Glutamatergic neuron (in vitro differentiated cells): ENCODE data around the gene SH3PXD2B. TPM values are rescaled to one million over a fixed set of nuclear protein-coding genes. Genes with fewer than 3 reads are reported as not detected.

Experiments used
- DNase-seq: peaks from one replicate; pipeline ENCODE4 v3.0.0; 2022
- H3K27ac Mint-ChIP-seq: one replicate; pipeline ENCODE4 v1.8.0; 2020; ENCODE audit warnings: mild to moderate bottlenecking, mixed read lengths, inconsistent platforms; ENCODE audit not compliant: unreplicated experiment
- H3K27me3 Mint-ChIP-seq: one replicate; pipeline ENCODE4 v1.8.0; 2020; ENCODE audit warnings: mild to moderate bottlenecking, moderate library complexity, mixed read lengths, inconsistent platforms; ENCODE audit not compliant: unreplicated experiment
- H3K36me3 Mint-ChIP-seq: one replicate; pipeline ENCODE4 v1.8.0; 2020; ENCODE audit warnings: mild to moderate bottlenecking, mixed read lengths, inconsistent platforms; ENCODE audit not compliant: unreplicated experiment
- H3K4me1 Mint-ChIP-seq: one replicate; pipeline ENCODE4 v1.8.0; 2020; ENCODE audit warnings: mild to moderate bottlenecking, low read depth, mixed read lengths, inconsistent platforms; ENCODE audit not compliant: unreplicated experiment
- H3K4me3 Mint-ChIP-seq: one replicate; pipeline ENCODE4 v1.8.0; 2020; ENCODE audit warnings: mild to moderate bottlenecking, mixed read lengths, inconsistent platforms; ENCODE audit not compliant: unreplicated experiment
- H3K9me3 Mint-ChIP-seq: one replicate; pipeline ENCODE4 v1.8.0; 2020; ENCODE audit warnings: mild to moderate bottlenecking, moderate library complexity, mixed read lengths, inconsistent platforms; ENCODE audit not compliant: unreplicated experiment
- CTCF ChIP-seq: fragments of 200-600 bp; sonication (generic); IDR thresholded peaks from one replicate; pipeline ENCODE4 v1.5.0; 2021; ENCODE audit not compliant: partially characterized antibody, unreplicated experiment
- total RNA-seq: library from RNA; stranded (reverse); fragmentation: NEBNext Ultra II Directional; extraction: Animal tissue kit (Norgen Biotek cat#: 25700); gene quantifications from one replicate; pipeline ENCODE4 v1.2.1, GENCODE V29; 2021; ENCODE audit not compliant: unreplicated experiment

Gene SH3PXD2B
- total RNA-seq, 1 donor from 2014 or later, result 96.8 TPM

GRCh38 chr5:172364773-172365172 lies 89.6 kb downstream of the SH3PXD2B start:
- Mint-ChIP-seq H3K9me3 (peaks cover 3% of the 10 kb centered on the region), H3K4me1 (peaks cover 16% of the 10 kb centered on the region), H3K27ac (peak overlapping the region; percentile 38), H3K4me3 (no peak overlapping the region), H3K36me3 (peaks cover 24% of the 10 kb centered on the region), H3K27me3 (peaks cover 5% of the 10 kb centered on the region)
- DNase-seq, result no peak
- TF ChIP-seq CTCF, result no peak

- no peak for DNase-seq
- H3K4me3 Mint-ChIP-seq, result no peak overlapping the region
- no peak for TF ChIP-seq CTCF
- H3K9me3 Mint-ChIP-seq, result peaks cover 3% of the 10 kb centered on the region
- peaks cover 5% of the 10 kb centered on the region for H3K27me3 Mint-ChIP-seq
- peaks cover 24% of the 10 kb centered on the region for H3K36me3 Mint-ChIP-seq
- H3K27ac Mint-ChIP-seq, result no peak overlapping the region
- peaks cover 19% of the 10 kb centered on the region for H3K4me1 Mint-ChIP-seq
Observed at GRCh38 chr5:172362755-172363154, 91.6 kb downstream of the SH3PXD2B start.

GRCh38 chr5:172361566-172362238 lies 92.6 kb downstream of the SH3PXD2B start:
- no peak for TF ChIP-seq CTCF
- peaks cover 21% of the 10 kb centered on the region for H3K4me1 Mint-ChIP-seq
- H3K9me3 Mint-ChIP-seq, result peaks cover 8% of the 10 kb centered on the region
- peaks cover 8% of the 10 kb centered on the region for H3K27me3 Mint-ChIP-seq
- H3K4me3 Mint-ChIP-seq, result peak overlapping the region; percentile 38
- H3K36me3 Mint-ChIP-seq, result peaks cover 29% of the 10 kb centered on the region
- DNase-seq, result no peak
- H3K27ac Mint-ChIP-seq, result no peak overlapping the region

- Mint-ChIP-seq H3K9me3 (peaks cover 14% of the 10 kb centered on the region), H3K27me3 (peaks cover 16% of the 10 kb centered on the region), H3K4me3 (no peak overlapping the region), H3K4me1 (peaks cover 34% of the 10 kb centered on the region), H3K36me3 (peaks cover 24% of the 10 kb centered on the region), H3K27ac (no peak overlapping the region)
- no peak for DNase-seq
- TF ChIP-seq CTCF, result no peak
Observed at GRCh38 chr5:172358345-172358744, 96.0 kb downstream of the SH3PXD2B start.

GRCh38 chr5:172356527-172356926 lies 97.8 kb downstream of the SH3PXD2B start:
- H3K27ac Mint-ChIP-seq, result no peak overlapping the region
- H3K4me3 Mint-ChIP-seq, result no peak overlapping the region
- H3K36me3 Mint-ChIP-seq, result peaks cover 24% of the 10 kb centered on the region
- DNase-seq, result no peak
- peaks cover 13% of the 10 kb centered on the region for H3K27me3 Mint-ChIP-seq
- H3K9me3 Mint-ChIP-seq, result peaks cover 12% of the 10 kb centered on the region
- no peak for TF ChIP-seq CTCF
- H3K4me1 Mint-ChIP-seq, result peaks cover 25% of the 10 kb centered on the region
